Liver (tissue), 9 donors: Measurements from ENCODE around the gene ASAP2. TPM values are rescaled to one million over a fixed set of nuclear protein-coding genes. Genes with fewer than 3 reads are reported as not detected.

Source experiments
- DNase-seq: peaks from one replicate; pipeline ENCODE4 v3.0.0-alpha.2; 2017; ENCODE audit warnings: low spot score
- H3K27ac ChIP-seq, 2 donors: one replicate each; pipeline ENCODE4 v1.7.0; 2013; ENCODE audit warnings: inconsistent platforms in 2 of 2, low read length in 2 of 2, control low read depth in 1 of 2, low read depth in 1 of 2, mild to moderate bottlenecking in 1 of 2
- H3K27me3 ChIP-seq, 4 donors: one replicate each; pipeline versions ENCODE4 v1.6.1 to v1.7.0; 2013; ENCODE audit warnings: low read length in 3 of 4, inconsistent platforms in 1 of 4, mild to moderate bottlenecking in 1 of 4, moderate library complexity in 1 of 4; ENCODE audit not compliant: control insufficient read depth in 4 of 4, insufficient read depth in 4 of 4
- H3K36me3 ChIP-seq, 4 donors: one replicate each; pipeline versions ENCODE4 v1.6.1 to v1.7.0; 2013; ENCODE audit warnings: low read length in 3 of 4, mild to moderate bottlenecking in 3 of 4, low read depth in 1 of 4, moderate library complexity in 1 of 4; ENCODE audit not compliant: control insufficient read depth in 4 of 4, insufficient read depth in 3 of 4
- H3K4me1 ChIP-seq, 4 donors: one replicate each; pipeline versions ENCODE4 v1.6.1 to v1.7.0; 2013; ENCODE audit warnings: low read length in 3 of 4, mild to moderate bottlenecking in 3 of 4, moderate library complexity in 1 of 4; ENCODE audit not compliant: control insufficient read depth in 4 of 4, insufficient read depth in 4 of 4
- H3K4me3 ChIP-seq, 3 donors: one replicate each; pipeline versions ENCODE4 v1.6.1 to v1.7.0; 2013; ENCODE audit warnings: low read length in 3 of 3, control low read depth in 1 of 3, low read depth in 1 of 3, mild to moderate bottlenecking in 1 of 3
- H3K9ac ChIP-seq, 2 donors: one replicate each; pipeline ENCODE4 v1.7.0; 2013; ENCODE audit warnings: low read length in 2 of 2, mild to moderate bottlenecking in 2 of 2, moderate library complexity in 2 of 2, control low read depth in 1 of 2, low read depth in 1 of 2
- H3K9me3 ChIP-seq, 4 donors: one replicate each; pipeline versions ENCODE4 v1.6.1 to v1.7.0; 2013; ENCODE audit warnings: low read length in 3 of 4; ENCODE audit not compliant: control insufficient read depth in 4 of 4
- EGR1 ChIP-seq, 2 donors: IDR thresholded peaks; 2 replicates each; pipeline ENCODE4 v1.6.1; 2016 to 2018; ENCODE audit warnings: antibody characterized with exemption in 2 of 2, low read depth in 2 of 2
- FOXA1 ChIP-seq: IDR thresholded peaks from 2 replicates; pipeline ENCODE4 v1.6.1; 2016; ENCODE audit warnings: antibody characterized with exemption
- HNF4A ChIP-seq, 2 donors: conservative IDR thresholded peaks; 2 replicates each; pipeline ENCODE4 v1.6.1; 2016; ENCODE audit warnings: antibody characterized with exemption in 2 of 2, mild to moderate bottlenecking in 2 of 2
- JUND ChIP-seq, 2 donors: IDR thresholded peaks; 2 replicates each; pipeline ENCODE4 v1.6.1; 2016; ENCODE audit warnings: antibody characterized with exemption in 2 of 2
- NR2F2 ChIP-seq: IDR thresholded peaks from 2 replicates; pipeline ENCODE4 v1.6.1; 2016; ENCODE audit warnings: antibody characterized with exemption
- RAD21 ChIP-seq, 2 donors: IDR thresholded peaks; 2 replicates each; pipeline ENCODE4 v1.6.1; 2016; ENCODE audit warnings: antibody characterized with exemption in 2 of 2, mild to moderate bottlenecking in 2 of 2
- SP1 ChIP-seq: IDR thresholded peaks from 2 replicates; pipeline ENCODE4 v1.6.1; 2018; ENCODE audit warnings: antibody characterized with exemption, mild to moderate bottlenecking
- WGBS: extraction: QIAGEN DNeasy Blood & Tissue Kit; methylation state at CpG from one replicate; pipeline ENCODE4 v1.1.7; 2013; 5-methylcytosine and 5-hydroxymethylcytosine counted together
- polyA plus RNA-seq, 2 donors: library from polyadenylated mRNA; stranded (reverse) in 1 of 2; unstranded in 1 of 2; fragments of 200-250 nt in 1 of 2; fragments of >200 nt in 1 of 2; fragmentation: Nextera tagmentation in 1 of 2; extraction: Ambion mirVana in 1 of 2; gene quantifications; one replicate each; pipeline versions ENCODE4 v1.2.1 to v1.2.3, GENCODE V29; 2013 to 2015
- total RNA-seq, 2 donors: library from RNA; depleted of rRNA; stranded (reverse); fragments of >200 nt; gene quantifications; one replicate each; pipeline ENCODE4 v1.2.3, GENCODE V29; 2014
- TF ChIP-seq, protein P1 (sequence below): IDR thresholded peaks from 2 replicates; pipeline ENCODE4 v1.6.1; 2016; ENCODE audit warnings: antibody characterized with exemption, mild to moderate bottlenecking
- donor health status: healthy.
- donor health status: healthy.
- donor health status: healthy.
- donor health status: healthy.
- donor health status: healthy.

ASAP2 gene
- total and polyA plus RNA-seq, 4 donors, result 0.36 to 5.9 (median 2.6) TPM

DNA sequence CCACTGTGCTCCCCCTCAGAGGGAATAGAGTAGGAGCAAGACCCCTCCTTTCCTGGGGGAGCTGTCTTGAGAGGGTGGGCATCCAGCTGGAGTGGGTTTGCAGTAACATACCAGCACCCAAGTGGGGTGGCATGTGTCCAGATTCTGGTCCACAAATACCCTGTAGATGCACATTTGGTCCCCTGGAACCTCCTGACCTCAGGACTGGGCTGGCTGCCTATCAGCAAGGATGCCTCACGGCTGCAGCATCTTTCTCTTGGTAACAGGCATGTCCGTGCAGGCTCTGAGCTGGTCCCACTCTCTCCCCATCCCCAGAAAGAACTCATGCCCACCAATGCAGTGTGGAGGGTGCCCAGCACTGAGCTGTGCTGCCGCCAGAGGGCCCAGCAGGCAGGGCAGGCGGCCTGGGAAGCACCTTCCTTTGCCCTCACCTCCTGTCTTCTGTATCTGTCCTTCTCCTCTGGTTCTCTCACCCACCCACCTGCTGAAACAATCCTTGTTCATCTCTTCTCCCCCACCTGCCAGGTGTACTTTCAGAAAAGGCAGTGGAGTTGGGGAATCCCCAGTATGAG, 169.3 kb downstream of the ASAP2 start:
- TF ChIP-seq EGR1 (IDR thresholded peaks at IDR 0.05; ENCODE audit: low read depth in 2 of 2) (no peak), HNF4A (conservative IDR thresholded peaks at IDR 0.05) (no peak)
- no peak overlapping the region for H3K4me3 ChIP-seq
- no peaks in the 10 kb centered on the region for H3K36me3 ChIP-seq
- WGBS, result 91% methylated on average over 4 of the region's 4 CpGs
- H3K9me3 ChIP-seq, result no peaks in the 10 kb centered on the region
- H3K4me1 ChIP-seq, result no peaks in the 10 kb centered on the region
- DNase-seq, result no peak
- H3K27me3 ChIP-seq, result no peaks in the 10 kb centered on the region
- H3K27ac ChIP-seq, result no peak overlapping the region
- no peak overlapping the region for H3K9ac ChIP-seq

DNA sequence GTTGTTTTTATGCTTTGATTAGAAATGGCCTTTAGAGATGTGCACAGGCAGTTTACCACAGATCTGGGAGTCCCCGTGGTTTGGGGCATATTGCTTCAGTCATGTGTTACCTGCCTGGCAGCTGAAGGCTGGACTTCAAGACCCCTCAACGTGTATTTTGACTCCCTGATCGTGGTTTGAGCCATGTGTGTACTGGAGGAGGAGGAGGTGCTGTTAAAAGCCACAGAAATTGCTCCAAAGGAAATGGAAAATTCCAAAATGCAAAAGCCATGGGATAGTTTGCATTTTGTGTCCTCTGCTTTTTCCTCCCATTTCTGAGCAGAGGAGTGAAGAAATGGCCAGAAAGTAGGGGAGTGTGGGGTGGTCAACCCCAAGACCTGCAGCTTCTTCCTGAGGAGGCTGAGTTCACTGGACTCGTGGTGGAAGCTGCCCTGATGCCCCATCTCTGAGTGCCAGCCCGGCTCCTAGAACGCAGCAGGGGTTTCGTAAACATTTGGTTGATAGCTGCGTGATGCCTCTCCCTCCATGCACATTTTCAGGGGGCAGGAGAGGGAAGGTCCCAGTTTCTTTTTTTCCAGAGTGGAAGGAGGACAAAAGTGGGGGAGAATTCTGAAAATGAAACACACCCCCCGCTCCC, 171.0 kb downstream of the ASAP2 start:
- no peaks in the 10 kb centered on the region for H3K9me3 ChIP-seq
- no peaks in the 10 kb centered on the region for H3K27me3 ChIP-seq
- no peak overlapping the region for H3K27ac ChIP-seq
- no peak for DNase-seq
- no peak overlapping the region for H3K9ac ChIP-seq
- H3K4me1 ChIP-seq, result no peaks in the 10 kb centered on the region
- no peak for TF ChIP-seq RAD21 (IDR thresholded peaks at IDR 0.05)
- TF ChIP-seq, protein P1, sequence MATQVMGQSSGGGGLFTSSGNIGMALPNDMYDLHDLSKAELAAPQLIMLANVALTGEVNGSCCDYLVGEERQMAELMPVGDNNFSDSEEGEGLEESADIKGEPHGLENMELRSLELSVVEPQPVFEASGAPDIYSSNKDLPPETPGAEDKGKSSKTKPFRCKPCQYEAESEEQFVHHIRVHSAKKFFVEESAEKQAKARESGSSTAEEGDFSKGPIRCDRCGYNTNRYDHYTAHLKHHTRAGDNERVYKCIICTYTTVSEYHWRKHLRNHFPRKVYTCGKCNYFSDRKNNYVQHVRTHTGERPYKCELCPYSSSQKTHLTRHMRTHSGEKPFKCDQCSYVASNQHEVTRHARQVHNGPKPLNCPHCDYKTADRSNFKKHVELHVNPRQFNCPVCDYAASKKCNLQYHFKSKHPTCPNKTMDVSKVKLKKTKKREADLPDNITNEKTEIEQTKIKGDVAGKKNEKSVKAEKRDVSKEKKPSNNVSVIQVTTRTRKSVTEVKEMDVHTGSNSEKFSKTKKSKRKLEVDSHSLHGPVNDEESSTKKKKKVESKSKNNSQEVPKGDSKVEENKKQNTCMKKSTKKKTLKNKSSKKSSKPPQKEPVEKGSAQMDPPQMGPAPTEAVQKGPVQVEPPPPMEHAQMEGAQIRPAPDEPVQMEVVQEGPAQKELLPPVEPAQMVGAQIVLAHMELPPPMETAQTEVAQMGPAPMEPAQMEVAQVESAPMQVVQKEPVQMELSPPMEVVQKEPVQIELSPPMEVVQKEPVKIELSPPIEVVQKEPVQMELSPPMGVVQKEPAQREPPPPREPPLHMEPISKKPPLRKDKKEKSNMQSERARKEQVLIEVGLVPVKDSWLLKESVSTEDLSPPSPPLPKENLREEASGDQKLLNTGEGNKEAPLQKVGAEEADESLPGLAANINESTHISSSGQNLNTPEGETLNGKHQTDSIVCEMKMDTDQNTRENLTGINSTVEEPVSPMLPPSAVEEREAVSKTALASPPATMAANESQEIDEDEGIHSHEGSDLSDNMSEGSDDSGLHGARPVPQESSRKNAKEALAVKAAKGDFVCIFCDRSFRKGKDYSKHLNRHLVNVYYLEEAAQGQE, result no peak
- no peak for TF ChIP-seq SP1
- no peak for TF ChIP-seq NR2F2
- no peak for TF ChIP-seq FOXA1
- 80% methylated on average over 9 of the region's 9 CpGs for WGBS
- no peak overlapping the region for H3K4me3 ChIP-seq
- no peaks in the 10 kb centered on the region for H3K36me3 ChIP-seq

DNA sequence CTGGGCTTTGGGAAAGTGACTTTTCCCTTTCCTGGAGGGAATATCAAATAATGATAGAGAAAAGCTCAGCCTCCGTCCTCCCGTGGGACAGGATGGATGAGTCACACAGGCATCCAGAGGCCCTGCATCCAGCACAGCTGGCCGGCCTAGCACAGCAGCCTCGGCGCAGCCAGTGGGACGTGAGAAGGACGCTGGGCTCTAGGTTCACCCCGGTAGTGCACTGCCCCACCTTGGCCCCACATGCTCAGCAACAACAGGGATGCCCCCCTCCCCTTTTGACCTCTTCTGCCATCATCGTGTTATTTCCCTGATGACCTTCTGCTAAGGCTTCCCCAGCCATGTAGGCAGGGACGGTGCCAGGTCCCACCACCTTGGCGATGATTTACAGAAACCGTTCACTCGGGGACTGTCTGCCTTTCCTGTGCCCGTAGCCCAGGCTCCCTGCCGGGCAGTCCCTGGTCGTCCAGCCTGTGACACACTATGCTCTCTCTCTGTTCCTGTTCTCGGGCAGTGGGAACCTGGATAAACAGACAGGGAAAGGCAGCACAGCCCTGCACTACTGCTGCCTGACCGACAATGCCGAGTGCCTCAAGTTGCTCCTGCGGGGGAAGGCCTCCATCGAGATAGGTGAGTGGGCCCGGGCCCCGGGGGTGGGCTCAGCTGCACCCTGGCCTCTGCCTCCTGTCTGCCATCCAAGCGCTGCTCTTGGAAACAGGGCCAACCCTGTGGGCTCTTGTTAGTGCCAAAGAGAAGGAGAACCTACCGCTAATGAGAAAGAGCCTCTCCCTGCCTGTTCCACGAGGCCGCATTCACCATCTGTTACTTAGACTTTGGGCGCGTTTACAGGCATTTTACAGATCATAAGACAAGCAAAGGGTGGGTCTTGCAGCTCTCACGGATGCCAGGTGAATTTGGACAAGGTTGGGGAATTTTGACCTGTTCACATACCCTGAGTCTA, 172.1 kb downstream of the ASAP2 start:
- no peak overlapping the region for H3K4me3 ChIP-seq
- peak; percentile 54 to 76 for TF ChIP-seq JUND (IDR thresholded peaks at IDR 0.05)
- no peak for TF ChIP-seq HNF4A (conservative IDR thresholded peaks at IDR 0.05)
- WGBS, result 91% methylated on average over 30 of the region's 30 CpGs
- no peaks in the 10 kb centered on the region for H3K4me1 ChIP-seq
- no peak for DNase-seq
- no peak overlapping the region for H3K9ac ChIP-seq
- no peaks in the 10 kb centered on the region for H3K9me3 ChIP-seq
- no peak overlapping the region for H3K27ac ChIP-seq
- H3K36me3 ChIP-seq, result no peaks in the 10 kb centered on the region
- no peaks in the 10 kb centered on the region for H3K27me3 ChIP-seq
